ENCODE data around the gene CAMSAP2. TPM values are rescaled to one million over a fixed set of nuclear protein-coding genes. Genes with fewer than 3 reads are reported as not detected.

Gene CAMSAP2
- total and polyA plus RNA-seq, 2 of the 8 experiments (the other 6 are each of a cell fraction or from before 2014, with no cell fraction given), result 4.2 to 27.6 TPM

GRCh38 chr1:200780545-200781369 is 42.1 kb downstream of the CAMSAP2 start:
- Histone ChIP-seq H4K20me1 (replicated peaks in 1 of 2; ENCODE audit: control insufficient read depth in 1 of 2, insufficient read depth in 2 of 2, low read length in 2 of 2) (no peaks in the 10 kb centered on the region), H3K4me2 (ENCODE audit: insufficient read depth in 1 of 2, low read depth in 2 of 2, low read length in 2 of 2) (no peak overlapping the region), H3K56ac (replicated peaks; ENCODE audit: insufficient read length, low read depth, low read length) (no peak overlapping the region), H4K91ac (replicated peaks; ENCODE audit: insufficient read length, low read length) (no peak overlapping the region), H3K18ac (ENCODE audit: extremely low read depth, low read length) (no peak overlapping the region), H3K36me3 (ENCODE audit: control insufficient read depth in 2 of 4, insufficient read depth in 4 of 4, low read length in 3 of 4) (peaks cover 0 to 15% (median 4%) of the 10 kb centered on the region in 4 experiments; a peak in 3 of 8 replicates), H3K27ac (ENCODE audit: low read depth, low read length) (no peak overlapping the region), H3K4ac (replicated peaks; ENCODE audit: insufficient read length, low read depth, low read length) (no peak overlapping the region), H3K23me2 (ENCODE audit: low read depth, low read length) (no peaks in the 10 kb centered on the region), H2BK120ac (replicated peaks; ENCODE audit: low read depth, low read length) (no peak overlapping the region), H3K9me3 (ENCODE audit: insufficient read depth in 2 of 2, low read depth in 1 of 2, low read length in 1 of 2) (peaks cover 3 to 4% of the 10 kb centered on the region in 2 experiments; a peak in 2 of 4 replicates), H3K79me1 (ENCODE audit: low read depth, low read length) (no peaks in the 10 kb centered on the region; the same call in 1 of the 2 replicates), H2BK5ac (ENCODE audit: low read depth, low read length) (no peak overlapping the region), H2AK5ac (ENCODE audit: low read depth, low read length) (no peak overlapping the region), H4K5ac (ENCODE audit: insufficient read length, low read depth, low read length) (no peak overlapping the region), H2BK12ac (ENCODE audit: low read depth, low read length) (no peak overlapping the region), H3K79me2 (ENCODE audit: control insufficient read depth in 1 of 2, insufficient read depth in 2 of 2, low read length in 2 of 2) (peaks cover 0 to 8% of the 10 kb centered on the region in 2 experiments; a peak in 1 of 4 replicates), H3K14ac (ENCODE audit: insufficient read length) (no peak overlapping the region), H3K4me3 (ENCODE audit: extremely low read depth in 1 of 4, insufficient read depth in 2 of 4, low read depth in 3 of 4, low read length in 4 of 4) (no peak overlapping the region), H3K27me3 (replicated peaks in 1 of 4; ENCODE audit: control insufficient read depth in 3 of 4, extremely low read depth in 1 of 4, insufficient read depth in 3 of 4, low read length in 3 of 4) (no peaks in the 10 kb centered on the region), H4K8ac (ENCODE audit: extremely low read depth, insufficient read depth, low read length) (no peak overlapping the region), H3K23ac (ENCODE audit: insufficient read length) (no peak overlapping the region), H2BK20ac (ENCODE audit: low read length) (no peak overlapping the region), H2BK15ac (ENCODE audit: low read length) (no peak overlapping the region), H3K4me1 (replicated peaks in 1 of 4; ENCODE audit: control insufficient read depth in 3 of 4, insufficient read depth in 4 of 4, low read length in 3 of 4) (peaks cover 0 to 6% (median 1%) of the 10 kb centered on the region in 4 experiments; a peak in 3 of 7 replicates), H3K9ac (replicated peaks in 1 of 4; ENCODE audit: extremely low read depth in 1 of 4, low read depth in 3 of 4, low read length in 3 of 4) (no peak overlapping the region), H2AFZ (ENCODE audit: low read length) (no peak overlapping the region)
- ChIA-PET CTCF (ENCODE audit: partially characterized antibody) (interaction anchor here (1.2 kb wide), 1 partner anchor 151 kb away, joined by 3 read pairs; no protein-coding TSS in a partner anchor), POLR2A (ENCODE audit: partially characterized antibody) (interaction anchor here (0.7 to 1.5 kb wide), 3 partner anchors 9 to 111 kb away, joined by 3 read pairs; partner anchors contain the start of gene DDX59)
- no peak for TF ChIP-seq RXRA (IDR thresholded peaks at IDR 0.05; ENCODE audit: insufficient read depth, low read depth, low read length)
- TF ChIP-seq POLR2AphosphoS5 (IDR thresholded peaks at IDR 0.05; ENCODE audit: low read depth, low read length), result no peak
- DNase-seq (ENCODE audit: low read depth in 1 of 2, low spot score in 2 of 2), result no peak
- no peak for FAIRE-seq
- 77% methylated on average over 5 of the region's 5 CpGs; no CpG with 5 or more reads in 1 of the 2 experiments for WGBS, 2 experiments (ENCODE audit: extremely low coverage in 1 of 2, insufficient coverage in 1 of 2, insufficient read length in 1 of 2, insufficient replicate concordance in 2 of 2, low coverage in 1 of 2, low lambda C conversion rate in 2 of 2, missing lambda C conversion rate in 1 of 2)
